ENCODE results near the gene AURKA.

AURKA gene

GRCh38 chr20:56433221-56433879, 41.3 kb upstream of the AURKA start:
- peak in 1 of 2 donors; percentile 49 for DNase-seq (ENCODE audit: low read depth in 2 of 2)
- no peak for TF ChIP-seq CTCF (IDR thresholded peaks at IDR 0.05; ENCODE audit: low read depth, low read length)

GRCh38 chr20:56431471-56431870, 39.5 kb upstream of the AURKA start:
- H3K4me3 ChIP-seq (replicated peaks in 1 of 2; ENCODE audit: low read depth in 2 of 2, low read length in 2 of 2): no peak overlapping the region
- DNase-seq (ENCODE audit: low read depth in 2 of 2): no peak
- TF ChIP-seq CTCF (IDR thresholded peaks at IDR 0.05; ENCODE audit: low read depth, low read length): no peak

More at GRCh38 chr20:56433221-56433879, 41.3 kb upstream of the AURKA start:
- H3K4me3 ChIP-seq (replicated peaks in 1 of 2; ENCODE audit: low read depth in 2 of 2, low read length in 2 of 2): no peak overlapping the region

GRCh38 chr20:56430957-56431356, 38.9 kb upstream of the AURKA start:
- DNase-seq (ENCODE audit: low read depth in 2 of 2): no peak
- TF ChIP-seq CTCF (IDR thresholded peaks at IDR 0.05; ENCODE audit: low read depth, low read length): no peak
- no peak overlapping the region for H3K4me3 ChIP-seq (replicated peaks in 1 of 2; ENCODE audit: low read depth in 2 of 2, low read length in 2 of 2)

DNA sequence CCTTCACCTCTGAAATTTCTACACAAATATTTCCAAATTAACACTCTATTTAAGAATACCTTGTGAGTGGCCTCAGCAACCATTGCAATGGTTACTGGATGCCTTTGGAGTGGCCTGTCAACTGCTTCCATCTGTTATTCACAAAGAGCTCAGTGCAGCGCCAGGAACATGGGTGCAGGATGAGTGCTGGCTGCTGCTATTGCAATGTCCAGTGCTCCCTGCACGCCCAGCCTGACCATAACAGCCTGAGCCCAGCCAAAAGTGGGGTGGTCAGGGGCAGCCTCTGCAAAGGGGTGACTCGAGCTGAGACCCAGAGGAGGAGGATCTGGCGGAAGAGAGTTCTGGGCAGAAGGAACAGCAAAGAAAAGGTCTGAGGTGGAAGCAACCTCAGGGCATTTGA, 38.4 kb upstream of the AURKA start:
- TF ChIP-seq CTCF (IDR thresholded peaks at IDR 0.05; ENCODE audit: low read depth, low read length): no peak
- no peak overlapping the region for H3K4me3 ChIP-seq (replicated peaks in 1 of 2; ENCODE audit: low read depth in 2 of 2, low read length in 2 of 2)
- peak in 1 of 2 donors; percentile 31 for DNase-seq (ENCODE audit: low read depth in 2 of 2)

GRCh38 chr20:56429941-56430340, 37.9 kb upstream of the AURKA start:
- no peak overlapping the region for H3K4me3 ChIP-seq (replicated peaks in 1 of 2; ENCODE audit: low read depth in 2 of 2, low read length in 2 of 2)
- TF ChIP-seq CTCF (IDR thresholded peaks at IDR 0.05; ENCODE audit: low read depth, low read length): no peak
- DNase-seq (ENCODE audit: low read depth in 2 of 2): no peak

DNA sequence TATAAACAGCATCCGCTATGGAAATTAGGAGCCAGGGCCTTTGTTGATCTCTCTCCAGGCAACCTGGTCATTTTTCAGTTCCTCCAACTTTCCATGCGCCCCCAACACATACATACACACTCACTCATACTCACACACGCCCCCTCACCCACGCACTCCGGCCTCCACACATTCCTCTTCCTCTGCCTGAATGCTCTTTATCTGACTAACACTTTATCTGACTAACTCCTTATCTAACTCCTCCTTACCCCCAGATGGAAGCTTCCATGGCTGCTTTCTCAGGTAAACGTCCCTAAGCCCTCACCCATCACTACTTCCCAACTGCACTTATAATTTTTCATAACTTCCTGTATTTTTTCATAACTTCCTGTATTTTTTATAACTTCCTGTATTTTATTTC, 37.5 kb upstream of the AURKA start:
- H3K4me3 ChIP-seq (replicated peaks in 1 of 2; ENCODE audit: low read depth in 2 of 2, low read length in 2 of 2): no peak overlapping the region
- TF ChIP-seq CTCF (IDR thresholded peaks at IDR 0.05; ENCODE audit: low read depth, low read length): no peak
- DNase-seq (ENCODE audit: low read depth in 2 of 2): peak; percentile 53 to 61

DNA sequence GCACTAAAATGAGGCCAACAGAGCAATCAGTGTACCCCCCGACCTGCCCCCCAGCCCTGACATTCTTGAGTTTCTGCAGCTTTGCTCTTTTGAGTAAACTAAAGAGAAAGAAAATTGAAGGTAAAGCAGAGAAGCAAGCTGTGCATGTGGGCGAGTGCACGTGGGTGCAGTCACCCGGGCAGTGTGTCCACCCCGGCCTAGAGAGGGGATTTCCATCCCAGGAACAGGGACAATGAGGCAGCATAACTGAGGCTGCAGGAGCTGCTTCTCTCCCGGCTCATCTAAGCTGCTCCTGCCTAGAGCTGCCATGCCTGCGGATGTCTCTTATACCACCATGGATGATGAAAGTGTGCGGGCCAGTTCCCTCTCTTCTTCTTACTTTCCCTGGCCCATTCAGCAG, 36.9 kb upstream of the AURKA start:
- DNase-seq (ENCODE audit: low read depth in 2 of 2): no peak

More for the DNA sequence above, 36.9 kb upstream of the AURKA start:
- no peak overlapping the region for H3K4me3 ChIP-seq (replicated peaks in 1 of 2; ENCODE audit: low read depth in 2 of 2, low read length in 2 of 2)
- TF ChIP-seq CTCF (IDR thresholded peaks at IDR 0.05; ENCODE audit: low read depth, low read length): no peak

All from cardiac fibroblast (primary cell).